ENCODE measurements around the gene FBXL19.

FBXL19 gene

GRCh38 chr16:30941600-30942425 is 18.4 kb downstream of the FBXL19 start:
- Histone ChIP-seq H3K9ac (ENCODE audit: low read depth, low read length) (no peak overlapping the region), H3K36me3 (ENCODE audit: insufficient read depth, low read depth, low read length) (peaks cover 57% of the 10 kb centered on the region), H3K27ac (ENCODE audit: low read length) (no peak overlapping the region)

DNA sequence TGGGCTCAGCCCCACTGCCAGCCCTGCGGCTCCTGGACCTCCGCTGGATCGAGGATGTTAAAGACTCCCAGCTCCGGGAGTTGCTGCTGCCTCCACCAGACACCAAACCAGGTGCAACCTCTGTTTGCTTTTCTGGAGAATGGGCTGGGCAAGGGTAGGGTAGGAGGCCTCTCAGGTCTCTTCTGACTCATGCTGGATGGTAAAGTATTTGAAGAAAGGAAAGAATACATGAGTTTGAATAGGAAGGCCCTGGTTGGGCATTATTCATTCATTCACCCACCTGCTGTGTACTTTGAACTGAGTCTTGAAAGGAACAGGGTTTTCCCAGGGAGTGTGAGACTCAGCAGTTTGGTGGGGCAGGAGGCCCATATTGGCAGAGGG is 19.0 kb downstream of the FBXL19 start:
- H3K4me1 ChIP-seq (ENCODE audit: insufficient read depth, low read length): peaks cover 10% of the 10 kb centered on the region; the same call in 1 of the 2 replicates
- 0 out of 2 replicates have a peak overlapping the region, but pooled peaks have one; percentile 4 for H3K4me3 ChIP-seq (ENCODE audit: low read length)
- no peaks in the 10 kb centered on the region for H3K27me3 ChIP-seq (ENCODE audit: insufficient read depth, low read length)
- no peaks in the 10 kb centered on the region for H3K9me3 ChIP-seq (ENCODE audit: insufficient read depth, low read depth, low read length)
- peaks cover 50% of the 10 kb centered on the region for H3K36me3 ChIP-seq (ENCODE audit: insufficient read depth, low read depth, low read length)
- no peak overlapping the region for H3K9ac ChIP-seq (ENCODE audit: low read depth, low read length)
- no peak overlapping the region for H3K27ac ChIP-seq (ENCODE audit: low read length)

More at GRCh38 chr16:30941600-30942425, 18.4 kb downstream of the FBXL19 start:
- Histone ChIP-seq H3K9me3 (ENCODE audit: insufficient read depth, low read depth, low read length) (no peaks in the 10 kb centered on the region), H3K4me1 (ENCODE audit: insufficient read depth, low read length) (peaks cover 7% of the 10 kb centered on the region; the same call in 1 of the 2 replicates), H3K4me3 (ENCODE audit: low read length) (0 out of 2 replicates have a peak overlapping the region, but pooled peaks have one; percentile 4), H3K27me3 (ENCODE audit: insufficient read depth, low read length) (no peaks in the 10 kb centered on the region)

- Histone ChIP-seq H3K36me3 (ENCODE audit: insufficient read depth, low read depth, low read length) (peaks cover 39% of the 10 kb centered on the region), H3K4me1 (ENCODE audit: insufficient read depth, low read length) (peaks cover 10% of the 10 kb centered on the region; the same call in 1 of the 2 replicates), H3K9ac (ENCODE audit: low read depth, low read length) (no peak overlapping the region), H3K9me3 (ENCODE audit: insufficient read depth, low read depth, low read length) (no peaks in the 10 kb centered on the region), H3K27me3 (ENCODE audit: insufficient read depth, low read length) (no peaks in the 10 kb centered on the region), H3K27ac (ENCODE audit: low read length) (no peak overlapping the region), H3K4me3 (ENCODE audit: low read length) (no peak overlapping the region)
Observed at GRCh38 chr16:30944352-30944751, 21.0 kb downstream of the FBXL19 start.

DNA sequence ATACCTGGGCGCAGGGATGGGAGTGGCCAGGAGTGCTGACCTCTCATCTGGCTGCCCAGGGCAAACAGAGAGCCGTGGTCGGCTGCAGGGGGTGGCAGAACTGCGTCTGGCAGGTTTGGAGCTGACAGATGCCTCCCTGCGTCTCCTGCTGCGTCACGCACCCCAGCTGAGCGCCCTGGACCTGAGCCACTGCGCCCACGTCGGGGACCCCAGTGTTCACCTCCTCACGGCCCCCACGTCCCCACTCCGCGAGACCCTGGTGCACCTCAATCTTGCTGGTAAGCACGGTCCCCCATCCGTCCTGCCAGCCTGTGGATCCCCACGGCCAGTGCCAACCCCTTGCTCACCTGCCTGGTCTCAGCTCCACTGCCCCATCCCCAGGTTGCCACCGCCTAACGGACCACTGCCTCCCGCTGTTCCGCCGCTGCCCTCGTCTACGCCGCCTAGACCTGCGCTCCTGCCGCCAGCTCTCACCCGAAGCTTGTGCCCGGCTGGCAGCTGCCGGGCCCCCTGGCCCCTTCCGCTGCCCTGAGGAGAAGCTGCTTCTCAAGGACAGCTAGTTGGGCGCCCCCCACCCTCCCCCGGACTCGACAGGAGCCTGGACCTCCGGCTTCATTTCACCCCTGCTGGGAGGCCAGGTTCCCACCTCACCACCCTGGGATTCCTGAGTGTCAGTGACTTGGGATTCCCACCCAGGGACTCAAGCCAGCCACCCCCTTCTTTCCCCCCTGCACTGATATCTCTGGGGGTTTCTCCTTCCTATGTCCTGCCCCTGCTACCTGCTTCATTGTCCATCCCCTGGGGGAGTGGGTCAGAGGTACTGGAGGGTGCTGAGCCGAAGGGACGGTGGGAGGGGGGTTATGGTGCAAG is 23.5 kb downstream of the FBXL19 start:
- no peaks in the 10 kb centered on the region for H3K9me3 ChIP-seq (ENCODE audit: insufficient read depth, low read depth, low read length)

DNA sequence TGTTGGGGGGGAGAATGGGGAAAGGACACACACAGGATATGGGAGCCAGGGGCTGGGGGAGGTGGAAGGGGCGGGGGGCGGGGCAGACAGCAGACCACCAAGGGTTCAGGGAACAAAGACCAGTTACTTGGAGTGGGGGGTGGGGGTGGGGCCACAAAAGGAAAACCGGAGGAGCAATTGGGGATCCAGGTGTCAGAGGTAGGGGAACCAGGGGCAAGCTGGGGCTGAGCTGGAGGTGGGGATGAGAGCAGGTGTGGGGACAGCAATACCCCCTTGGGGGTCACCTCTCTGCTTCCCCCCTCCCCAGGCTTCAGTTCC is 24.1 kb downstream of the FBXL19 start:
- Histone ChIP-seq H3K9me3 (ENCODE audit: insufficient read depth, low read depth, low read length) (no peaks in the 10 kb centered on the region), H3K4me3 (ENCODE audit: low read length) (peak overlapping the region; percentile 78; the same call in 1 of the 2 replicates), H3K36me3 (ENCODE audit: insufficient read depth, low read depth, low read length) (peaks cover 28% of the 10 kb centered on the region), H3K9ac (ENCODE audit: low read depth, low read length) (peak overlapping the region; percentile 90; the same call in 1 of the 2 replicates), H3K4me1 (ENCODE audit: insufficient read depth, low read length) (peaks cover 10% of the 10 kb centered on the region; the same call in 1 of the 2 replicates), H3K27ac (ENCODE audit: low read length) (peak overlapping the region; percentile 94), H3K27me3 (ENCODE audit: insufficient read depth, low read length) (no peaks in the 10 kb centered on the region)

More for the DNA sequence above, 23.5 kb downstream of the FBXL19 start:
- peaks cover 13% of the 10 kb centered on the region; the same call in 1 of the 2 replicates for H3K4me1 ChIP-seq (ENCODE audit: insufficient read depth, low read length)
- peak overlapping the region; percentile 90; the same call in 1 of the 2 replicates for H3K9ac ChIP-seq (ENCODE audit: low read depth, low read length)
- peaks cover 33% of the 10 kb centered on the region for H3K36me3 ChIP-seq (ENCODE audit: insufficient read depth, low read depth, low read length)
- no peaks in the 10 kb centered on the region for H3K27me3 ChIP-seq (ENCODE audit: insufficient read depth, low read length)
- H3K4me3 ChIP-seq (ENCODE audit: low read length): peak overlapping the region; percentile 78; the same call in 1 of the 2 replicates
- peak overlapping the region; percentile 94 for H3K27ac ChIP-seq (ENCODE audit: low read length)

DNA sequence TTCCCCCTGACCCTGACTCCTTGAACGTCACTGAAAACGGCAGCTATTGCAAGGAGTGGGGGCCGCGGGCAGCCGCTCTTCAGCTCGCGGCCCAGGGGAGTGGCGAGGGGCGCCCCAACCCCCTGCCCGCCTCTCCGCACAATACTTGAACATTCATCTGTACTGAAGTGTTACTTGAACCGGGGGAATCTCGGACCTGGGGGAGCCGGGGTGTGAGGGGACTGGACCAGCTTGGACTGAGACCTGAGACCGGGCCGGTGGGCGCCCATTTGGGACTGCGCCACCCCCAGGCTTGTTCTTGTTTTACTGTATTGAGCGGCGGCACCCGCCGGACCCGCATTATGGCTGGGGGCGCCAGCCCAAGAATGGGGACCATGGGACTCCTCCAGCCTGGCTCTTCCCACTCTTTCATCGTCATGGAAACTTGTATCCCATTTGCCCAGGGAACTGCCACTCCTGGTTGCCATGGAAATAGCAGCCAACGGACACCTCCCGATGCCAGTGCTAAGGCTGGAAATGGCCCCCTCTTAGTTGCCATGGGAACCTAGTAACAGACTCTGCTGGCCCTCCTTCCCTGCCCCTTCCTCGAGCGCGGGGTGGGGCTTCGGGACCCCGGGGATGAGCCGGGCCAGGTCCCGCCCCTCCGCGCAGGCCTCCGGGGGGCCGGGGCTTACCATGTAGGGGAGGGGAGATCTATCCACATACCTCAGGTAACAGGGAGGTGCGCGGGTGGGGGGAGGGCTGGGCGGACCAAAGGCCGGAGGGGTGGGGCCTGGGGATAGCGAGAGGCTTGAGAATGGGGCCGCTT is 24.7 kb downstream of the FBXL19 start:
- Histone ChIP-seq H3K9me3 (ENCODE audit: insufficient read depth, low read depth, low read length) (no peaks in the 10 kb centered on the region), H3K36me3 (ENCODE audit: insufficient read depth, low read depth, low read length) (peaks cover 23% of the 10 kb centered on the region), H3K9ac (ENCODE audit: low read depth, low read length) (peak overlapping the region; percentile 93; the same call in 1 of the 2 replicates), H3K4me3 (ENCODE audit: low read length) (peak overlapping the region; percentile 89), H3K4me1 (ENCODE audit: insufficient read depth, low read length) (peaks cover 6% of the 10 kb centered on the region; the same call in 1 of the 2 replicates), H3K27ac (ENCODE audit: low read length) (peak overlapping the region; percentile 26), H3K27me3 (ENCODE audit: insufficient read depth, low read length) (no peaks in the 10 kb centered on the region)

DNA sequence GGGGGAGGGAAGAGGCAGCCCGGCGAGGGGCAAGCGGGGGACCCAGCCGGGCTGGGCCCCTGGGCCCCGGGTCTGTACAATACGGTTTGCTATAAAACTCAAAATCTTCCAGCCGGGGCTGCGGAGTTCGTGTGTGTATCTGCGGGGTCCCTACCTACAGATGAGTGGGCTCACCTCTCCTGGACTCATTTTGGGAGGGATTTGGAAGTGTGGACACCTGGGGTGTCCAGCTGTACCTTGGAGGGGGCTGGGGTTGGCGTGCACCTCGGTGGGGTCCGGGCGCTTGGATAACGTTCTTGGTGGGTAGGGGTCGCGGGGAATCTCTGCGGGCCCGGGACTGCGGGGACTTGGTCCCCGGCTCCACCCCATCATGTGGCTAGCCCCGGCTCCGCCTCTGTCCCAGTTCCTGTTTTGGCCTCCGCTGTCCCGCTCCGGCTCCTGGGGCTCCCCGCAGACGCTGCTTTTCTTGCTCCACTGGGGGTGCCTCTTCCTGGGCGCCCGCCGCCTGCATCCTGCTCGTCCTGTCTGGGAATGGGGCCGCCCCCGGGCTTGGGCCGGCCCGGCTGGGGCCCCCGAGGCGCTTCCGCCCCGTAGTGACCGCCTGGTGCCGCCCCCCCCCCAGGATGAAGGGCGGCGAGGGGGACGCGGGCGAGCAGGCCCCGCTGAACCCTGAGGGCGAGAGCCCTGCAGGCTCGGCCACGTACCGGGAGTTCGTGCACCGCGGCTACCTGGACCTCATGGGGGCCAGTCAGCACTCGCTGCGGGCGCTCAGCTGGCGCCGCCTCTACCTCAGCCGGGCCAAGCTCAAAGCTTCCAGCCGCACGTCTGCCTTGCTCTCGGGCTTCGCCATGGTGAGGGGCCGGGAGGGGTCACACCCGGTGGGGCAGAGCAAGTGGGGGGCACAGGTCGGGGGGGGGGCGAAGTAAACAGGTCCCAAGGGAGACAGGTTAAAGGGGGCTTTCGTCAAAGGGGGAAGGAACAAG is 25.6 kb downstream of the FBXL19 start, which contains the start of gene ORAI3:
Gene ORAI3 (plus strand): TSS at position 402 of the 983 bp plus-strand sequence. CDS start 222 bp downstream, at position 624.
- Histone ChIP-seq H3K27me3 (ENCODE audit: insufficient read depth, low read length) (no peaks in the 10 kb centered on the region), H3K27ac (ENCODE audit: low read length) (peak within 1 kb of the TSS; percentile 96), H3K9me3 (ENCODE audit: insufficient read depth, low read depth, low read length) (no peaks in the 10 kb centered on the region), H3K4me3 (ENCODE audit: low read length) (peak within 1 kb of the TSS; percentile 89), H3K36me3 (ENCODE audit: insufficient read depth, low read depth, low read length) (peaks cover 16% of the 10 kb centered on the region), H3K9ac (ENCODE audit: low read depth, low read length) (peak within 1 kb of the TSS; percentile 93), H3K4me1 (ENCODE audit: insufficient read depth, low read length) (peaks cover 6% of the 10 kb centered on the region; the same call in 1 of the 2 replicates)

DNA sequence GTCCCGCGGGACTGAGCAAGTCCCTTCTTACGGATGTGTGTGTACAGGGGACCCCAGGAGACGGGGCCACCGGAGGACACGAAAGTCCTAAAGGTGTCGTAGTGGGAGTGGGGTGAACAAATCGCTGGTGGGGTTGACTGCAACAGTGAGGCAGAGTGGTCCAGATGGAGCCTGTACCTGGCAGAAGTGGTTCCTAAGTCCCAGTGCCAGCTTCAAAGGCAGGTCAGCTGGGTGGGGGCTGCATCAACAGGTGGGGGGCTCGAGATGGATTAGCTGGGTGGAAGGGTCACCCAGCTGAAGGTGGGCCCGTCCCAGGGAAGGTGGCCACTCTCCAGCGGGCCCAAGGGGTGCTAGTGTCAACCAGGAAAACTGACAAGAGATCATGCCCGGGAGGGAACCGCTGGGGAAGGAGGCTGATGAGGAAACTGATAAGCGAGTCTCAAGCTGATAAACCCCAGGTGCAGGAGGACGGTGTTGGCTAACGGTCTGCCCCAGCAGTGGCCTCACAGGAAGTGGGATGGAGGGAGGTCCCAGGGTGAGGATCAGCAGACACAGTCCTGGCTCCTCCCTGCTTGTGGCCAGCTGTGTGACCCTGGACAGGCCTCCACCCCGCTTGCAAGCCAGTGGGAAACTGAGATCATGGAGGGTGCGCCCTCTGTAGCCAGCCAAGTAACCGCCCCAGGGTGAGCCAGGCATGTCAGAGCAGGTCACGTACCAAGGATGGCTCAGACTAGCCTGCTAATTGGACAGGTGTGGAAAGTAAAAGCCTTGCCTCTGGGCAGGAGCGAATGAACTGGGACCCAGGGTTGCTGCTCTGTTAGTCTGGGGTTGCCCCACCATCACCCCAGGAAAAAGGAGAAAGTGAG is 26.5 kb downstream of the FBXL19 start:
- H3K4me1 ChIP-seq (ENCODE audit: insufficient read depth, low read length): peaks cover 6% of the 10 kb centered on the region; the same call in 1 of the 2 replicates
- H3K4me3 ChIP-seq (ENCODE audit: low read length): peak overlapping the region; percentile 89
- H3K36me3 ChIP-seq (ENCODE audit: insufficient read depth, low read depth, low read length): peaks cover 8% of the 10 kb centered on the region; the same call in 1 of the 2 replicates
- H3K9ac ChIP-seq (ENCODE audit: low read depth, low read length): peak overlapping the region; percentile 93
- H3K27ac ChIP-seq (ENCODE audit: low read length): peak overlapping the region; percentile 96
- H3K27me3 ChIP-seq (ENCODE audit: insufficient read depth, low read length): no peaks in the 10 kb centered on the region
- no peaks in the 10 kb centered on the region for H3K9me3 ChIP-seq (ENCODE audit: insufficient read depth, low read depth, low read length)

- Histone ChIP-seq H3K4me3 (ENCODE audit: low read length) (peak overlapping the region; percentile 89; the same call in 1 of the 2 replicates), H3K9me3 (ENCODE audit: insufficient read depth, low read depth, low read length) (no peaks in the 10 kb centered on the region), H3K4me1 (ENCODE audit: insufficient read depth, low read length) (peaks cover 6% of the 10 kb centered on the region; the same call in 1 of the 2 replicates), H3K27ac (ENCODE audit: low read length) (no peak overlapping the region), H3K9ac (ENCODE audit: low read depth, low read length) (peak overlapping the region; percentile 93; the same call in 1 of the 2 replicates), H3K36me3 (ENCODE audit: insufficient read depth, low read depth, low read length) (peaks cover 8% of the 10 kb centered on the region; the same call in 1 of the 2 replicates), H3K27me3 (ENCODE audit: insufficient read depth, low read length) (no peaks in the 10 kb centered on the region)
Observed at GRCh38 chr16:30950516-30951065, 27.2 kb downstream of the FBXL19 start.

Measured in iPS-20b (cell line).